ENCODE measurements around the gene TPI1. TPM values are rescaled to one million over a fixed set of nuclear protein-coding genes. Genes with fewer than 3 reads are reported as not detected.

The TPI1 gene
- total and polyA plus RNA-seq, 2 experiments from 2014 or later = 571 to 891 TPM

GRCh38 chr12:6849976-6850560, 17.3 kb upstream of the TPI1 start:
- H3K36me3 ChIP-seq (replicated peaks; ENCODE audit: insufficient read depth, low read depth) = no peaks in the 10 kb centered on the region
- peak overlapping the region; percentile 76 for H3K4me2 ChIP-seq
- peaks cover 13% of the 10 kb centered on the region for H3K4me1 ChIP-seq (ENCODE audit: insufficient read depth)
- no peaks in the 10 kb centered on the region for H3K27me3 ChIP-seq
- no peak for DNase-seq (ENCODE audit: low spot score)
- no peak overlapping the region for H2AFZ ChIP-seq
- no peaks in the 10 kb centered on the region for H3K9me2 ChIP-seq (replicated peaks; ENCODE audit: insufficient read depth)
- H3K27ac ChIP-seq = peak overlapping the region; percentile 69
- no peaks in the 10 kb centered on the region for H4K20me1 ChIP-seq (ENCODE audit: insufficient read depth, poor library complexity, severe bottlenecking)
- peaks cover 19% of the 10 kb centered on the region for H3K79me2 ChIP-seq
- TF ChIP-seq EZH2 (IDR thresholded peaks at IDR 0.05; ENCODE audit: borderline replicate concordance) = no peak
- no peak overlapping the region for H3K4me3 ChIP-seq
- 90% methylated on average over 10 of the region's 10 CpGs for WGBS (ENCODE audit: low lambda C conversion rate, missing lambda C conversion rate)
- H3K9me3 ChIP-seq (ENCODE audit: low read depth) = no peaks in the 10 kb centered on the region

- H2AFZ ChIP-seq = no peak overlapping the region
- TF ChIP-seq EZH2phosphoT487 (IDR thresholded peaks at IDR 0.05; ENCODE audit: low read depth, severe bottlenecking, unreplicated experiment) (no peak), EZH2 (IDR thresholded peaks at IDR 0.05; ENCODE audit: borderline replicate concordance) (no peak), CTCF (IDR thresholded peaks at IDR 0.05; ENCODE audit: poor library complexity) (no peak)
- 14% methylated on average over 16 of the region's 16 CpGs for WGBS (ENCODE audit: low lambda C conversion rate, missing lambda C conversion rate)
- peak overlapping the region; percentile 76 for H3K4me2 ChIP-seq
- H3K79me2 ChIP-seq = peaks cover 26% of the 10 kb centered on the region
- no peaks in the 10 kb centered on the region for H3K27me3 ChIP-seq
- H3K9me3 ChIP-seq (ENCODE audit: low read depth) = no peaks in the 10 kb centered on the region
- peak; percentile 86 for DNase-seq (ENCODE audit: low spot score)
- H3K4me3 ChIP-seq = no peak overlapping the region
- no peaks in the 10 kb centered on the region for H3K36me3 ChIP-seq (replicated peaks; ENCODE audit: insufficient read depth, low read depth)
- H3K27ac ChIP-seq = peak overlapping the region; percentile 69
- peaks cover 13% of the 10 kb centered on the region for H3K4me1 ChIP-seq (ENCODE audit: insufficient read depth)
- no peaks in the 10 kb centered on the region for H3K9me2 ChIP-seq (replicated peaks; ENCODE audit: insufficient read depth)
- H4K20me1 ChIP-seq (ENCODE audit: insufficient read depth, poor library complexity, severe bottlenecking) = no peaks in the 10 kb centered on the region
Observed at GRCh38 chr12:6850796-6851152, 16.6 kb upstream of the TPI1 start.

- H3K4me1 ChIP-seq (ENCODE audit: insufficient read depth) = peaks cover 13% of the 10 kb centered on the region
- under 1% methylated on average over 37 of the region's 37 CpGs for WGBS (ENCODE audit: low lambda C conversion rate, missing lambda C conversion rate)
- no peaks in the 10 kb centered on the region for H3K9me2 ChIP-seq (replicated peaks; ENCODE audit: insufficient read depth)
- peak within 1 kb of the TSS; percentile 76 for H3K4me2 ChIP-seq
- peaks cover 27% of the 10 kb centered on the region for H3K79me2 ChIP-seq
- peak; percentile 97 for DNase-seq (ENCODE audit: low spot score)
- no peaks in the 10 kb centered on the region for H3K27me3 ChIP-seq
- H3K27ac ChIP-seq = peak within 1 kb of the TSS; percentile 89
- H3K9me3 ChIP-seq (ENCODE audit: low read depth) = no peaks in the 10 kb centered on the region
- no peaks in the 10 kb centered on the region for H4K20me1 ChIP-seq (ENCODE audit: insufficient read depth, poor library complexity, severe bottlenecking)
- no peak for TF ChIP-seq CTCF (IDR thresholded peaks at IDR 0.05; ENCODE audit: poor library complexity)
- no peak for TF ChIP-seq EZH2phosphoT487 (IDR thresholded peaks at IDR 0.05; ENCODE audit: low read depth, severe bottlenecking, unreplicated experiment)
- TF ChIP-seq EZH2 (IDR thresholded peaks at IDR 0.05; ENCODE audit: borderline replicate concordance) = no peak
- peak within 1 kb of the TSS; percentile 22 for H3K4me3 ChIP-seq
- H3K36me3 ChIP-seq (replicated peaks; ENCODE audit: insufficient read depth, low read depth) = no peaks in the 10 kb centered on the region
- H2AFZ ChIP-seq = peak within 1 kb of the TSS; percentile 67
Observed at GRCh38 chr12:6851153-6851920, 16.0 kb upstream of the TPI1 start, which contains the start of gene CDCA3. Gene CDCA3, minus strand, starts transcription at chr12:6851286. Its CDS starts 334 bp downstream, at chr12:6850952.

All from hepatocyte (in vitro differentiated cells).